Measurements from ENCODE around the gene PROM1. TPM values are rescaled to one million over a fixed set of nuclear protein-coding genes. Genes with fewer than 3 reads are reported as not detected.

PROM1 gene
- total and polyA plus RNA-seq, 2 of the 4 experiments (the other 2 are of a cell fraction) = not detected

DNA sequence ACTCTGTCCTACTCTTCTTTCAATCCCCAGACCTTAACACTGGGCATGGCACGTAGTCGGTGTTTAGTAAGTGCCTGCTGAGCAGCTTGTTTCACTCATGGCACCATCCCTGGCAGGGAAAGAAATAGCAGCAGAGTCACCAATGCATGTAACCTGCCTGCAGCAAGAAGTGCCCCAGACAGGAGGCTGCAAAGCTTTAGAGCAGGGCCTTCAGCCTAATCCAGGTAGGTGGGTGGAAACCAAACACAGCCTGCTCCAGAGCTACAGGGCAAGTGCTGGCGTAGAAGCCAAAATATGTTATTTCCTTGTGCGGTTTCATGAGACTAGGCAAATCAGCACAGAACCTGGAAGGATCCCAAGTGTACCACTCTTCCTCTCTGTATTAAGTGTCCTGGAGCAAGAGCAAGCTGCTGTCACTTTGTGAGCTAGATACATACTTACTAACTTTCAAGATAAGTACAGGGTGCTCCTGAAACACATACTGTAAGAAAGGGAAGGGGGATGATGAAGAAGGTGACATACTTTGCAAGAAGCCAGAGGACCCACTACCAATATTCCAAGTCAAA lies 5.5 kb downstream of the PROM1 start:
- no peak overlapping the region for H2BK20ac ChIP-seq (ENCODE audit: low read depth, low read length)
- DNase-seq = no peak
- H2BK15ac ChIP-seq (ENCODE audit: low read depth, low read length) = no peak overlapping the region
- BruUV-seq (replicated peaks) = no TSS peak
- intact Hi-C loops (cut with micrococcal nuclease) = no loop called here
- H3K23ac ChIP-seq (ENCODE audit: low read depth, low read length) = no peak overlapping the region
- H3K9ac ChIP-seq (ENCODE audit: low read depth, low read length) = no peak overlapping the region
- H3K79me1 ChIP-seq (ENCODE audit: low read depth in 1 of 2, low read length in 2 of 2) = no peaks in the 10 kb centered on the region
- H2BK120ac ChIP-seq (ENCODE audit: low read depth, low read length) = no peak overlapping the region
- POLR2A ChIA-PET (ENCODE audit: unreplicated experiment) = no interaction called here
- CTCF ChIA-PET = no interaction called here
- H4K91ac ChIP-seq (ENCODE audit: insufficient read depth, low read depth, low read length) = no peak overlapping the region
- no peak overlapping the region for H2AFZ ChIP-seq (replicated peaks; ENCODE audit: low read length, poor library complexity)
- H3K27ac ChIP-seq (ENCODE audit: insufficient read depth, low read length) = no peak overlapping the region
- no peak overlapping the region for H3K4ac ChIP-seq (ENCODE audit: low read depth, low read length)
- dilution Hi-C loops (cut with HindIII; ENCODE audit: low sequenced_read_pairs, unreplicated experiment) = no loop called here
- no peaks in the 10 kb centered on the region for H3K9me3 ChIP-seq (ENCODE audit: control insufficient read depth, insufficient read depth, low read length)
- H3K18ac ChIP-seq (ENCODE audit: low read depth, low read length) = no peak overlapping the region
- ATAC-seq (ENCODE audit: low read depth) = no peak
- no peak overlapping the region for H2BK5ac ChIP-seq (ENCODE audit: low read depth, low read length, poor library complexity, severe bottlenecking)
- peaks cover 52% of the 10 kb centered on the region for H3K27me3 ChIP-seq (ENCODE audit: control insufficient read depth, insufficient read depth, low read length)
- H3K56ac ChIP-seq (ENCODE audit: extremely low read depth, insufficient read depth, low read length) = no peak overlapping the region
- H4K8ac ChIP-seq (ENCODE audit: low read depth in 2 of 2, low read length in 2 of 2) = no peak overlapping the region
- in situ Hi-C loops (cut with MboI; ENCODE audit: low sequenced_read_pairs) = no loop called here
- no peak overlapping the region for H4K5ac ChIP-seq (ENCODE audit: low read depth, low read length)
- no peak overlapping the region for H3K4me3 ChIP-seq (ENCODE audit: insufficient read depth, low read depth, low read length)
- no peak overlapping the region for H2AK9ac ChIP-seq (replicated peaks; ENCODE audit: low read depth, low read length, poor library complexity)
- no CpG with 5 or more reads among the region's 4 CpGs for WGBS, 2 experiments (ENCODE audit: extremely low coverage in 2 of 2, insufficient read length in 1 of 2)
- H3K36me3 ChIP-seq (ENCODE audit: control insufficient read depth, insufficient read depth, low read length) = no peaks in the 10 kb centered on the region
- peaks cover 3% of the 10 kb centered on the region; the same call in 1 of the 2 replicates for H3K4me1 ChIP-seq (ENCODE audit: control insufficient read depth, insufficient read depth, low read length)
- no peak overlapping the region for H2AK5ac ChIP-seq (ENCODE audit: low read depth, low read length)
- H4K20me1 ChIP-seq (ENCODE audit: insufficient read depth, low read length) = no peaks in the 10 kb centered on the region
- no peaks in the 10 kb centered on the region for H3K9me1 ChIP-seq (ENCODE audit: insufficient read depth, low read length)
- H3K14ac ChIP-seq (replicated peaks; ENCODE audit: low read depth, low read length) = no peak overlapping the region
- TF ChIP-seq RCOR1 (IDR thresholded peaks at IDR 0.05; ENCODE audit: insufficient replicate concordance, low read length) (no peak), RAD21 (IDR thresholded peaks at IDR 0.05; ENCODE audit: low read length) (no peak), NFE2L2 (IDR thresholded peaks at IDR 0.05; ENCODE audit: low read depth, low read length) (no peak), MAZ (IDR thresholded peaks at IDR 0.05; ENCODE audit: borderline replicate concordance, low read depth, low read length) (no peak), CHD1 (IDR thresholded peaks at IDR 0.05; ENCODE audit: low read depth, low read length) (no peak), RFX5 (IDR thresholded peaks at IDR 0.05; ENCODE audit: low read depth, low read length) (no peak), MXI1 (IDR thresholded peaks at IDR 0.05; ENCODE audit: borderline replicate concordance, low read depth, low read length) (no peak), CEBPB (IDR thresholded peaks at IDR 0.05; ENCODE audit: low read depth, low read length) (no peak), FOS (IDR thresholded peaks at IDR 0.05; ENCODE audit: low read depth, low read length) (no peak), SMC3 (IDR thresholded peaks at IDR 0.05; ENCODE audit: low read depth, low read length) (no peak), MAFK (IDR thresholded peaks at IDR 0.05; ENCODE audit: low read depth, low read length) (no peak), POLR2A (IDR thresholded peaks at IDR 0.05; ENCODE audit: low read depth, low read length) (no peak)
- TF ChIP-seq, protein P1, sequence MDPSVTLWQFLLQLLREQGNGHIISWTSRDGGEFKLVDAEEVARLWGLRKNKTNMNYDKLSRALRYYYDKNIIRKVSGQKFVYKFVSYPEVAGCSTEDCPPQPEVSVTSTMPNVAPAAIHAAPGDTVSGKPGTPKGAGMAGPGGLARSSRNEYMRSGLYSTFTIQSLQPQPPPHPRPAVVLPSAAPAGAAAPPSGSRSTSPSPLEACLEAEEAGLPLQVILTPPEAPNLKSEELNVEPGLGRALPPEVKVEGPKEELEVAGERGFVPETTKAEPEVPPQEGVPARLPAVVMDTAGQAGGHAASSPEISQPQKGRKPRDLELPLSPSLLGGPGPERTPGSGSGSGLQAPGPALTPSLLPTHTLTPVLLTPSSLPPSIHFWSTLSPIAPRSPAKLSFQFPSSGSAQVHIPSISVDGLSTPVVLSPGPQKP (IDR thresholded peaks at IDR 0.05; ENCODE audit: borderline replicate concordance, low read depth, low read length) = no peak
- TF ChIP-seq, protein P2, sequence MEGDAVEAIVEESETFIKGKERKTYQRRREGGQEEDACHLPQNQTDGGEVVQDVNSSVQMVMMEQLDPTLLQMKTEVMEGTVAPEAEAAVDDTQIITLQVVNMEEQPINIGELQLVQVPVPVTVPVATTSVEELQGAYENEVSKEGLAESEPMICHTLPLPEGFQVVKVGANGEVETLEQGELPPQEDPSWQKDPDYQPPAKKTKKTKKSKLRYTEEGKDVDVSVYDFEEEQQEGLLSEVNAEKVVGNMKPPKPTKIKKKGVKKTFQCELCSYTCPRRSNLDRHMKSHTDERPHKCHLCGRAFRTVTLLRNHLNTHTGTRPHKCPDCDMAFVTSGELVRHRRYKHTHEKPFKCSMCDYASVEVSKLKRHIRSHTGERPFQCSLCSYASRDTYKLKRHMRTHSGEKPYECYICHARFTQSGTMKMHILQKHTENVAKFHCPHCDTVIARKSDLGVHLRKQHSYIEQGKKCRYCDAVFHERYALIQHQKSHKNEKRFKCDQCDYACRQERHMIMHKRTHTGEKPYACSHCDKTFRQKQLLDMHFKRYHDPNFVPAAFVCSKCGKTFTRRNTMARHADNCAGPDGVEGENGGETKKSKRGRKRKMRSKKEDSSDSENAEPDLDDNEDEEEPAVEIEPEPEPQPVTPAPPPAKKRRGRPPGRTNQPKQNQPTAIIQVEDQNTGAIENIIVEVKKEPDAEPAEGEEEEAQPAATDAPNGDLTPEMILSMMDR (conservative IDR thresholded peaks at IDR 0.05; ENCODE audit: low read depth, low read length) = no peak
- TF ChIP-seq, protein P3, sequence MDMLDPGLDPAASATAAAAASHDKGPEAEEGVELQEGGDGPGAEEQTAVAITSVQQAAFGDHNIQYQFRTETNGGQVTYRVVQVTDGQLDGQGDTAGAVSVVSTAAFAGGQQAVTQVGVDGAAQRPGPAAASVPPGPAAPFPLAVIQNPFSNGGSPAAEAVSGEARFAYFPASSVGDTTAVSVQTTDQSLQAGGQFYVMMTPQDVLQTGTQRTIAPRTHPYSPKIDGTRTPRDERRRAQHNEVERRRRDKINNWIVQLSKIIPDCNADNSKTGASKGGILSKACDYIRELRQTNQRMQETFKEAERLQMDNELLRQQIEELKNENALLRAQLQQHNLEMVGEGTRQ (IDR thresholded peaks at IDR 0.05; ENCODE audit: low read depth, low read length) = no peak
- H3K4me2 ChIP-seq (ENCODE audit: low read depth, low read length) = no peak overlapping the region
